NCI-H69 (cell line): ENCODE results near the gene TBATA.

Source experiments
- DNase-seq: peaks from one replicate; lab custom pipeline; 2025; lab: John Stamatoyannopoulos, UW

Gene TBATA

DNA sequence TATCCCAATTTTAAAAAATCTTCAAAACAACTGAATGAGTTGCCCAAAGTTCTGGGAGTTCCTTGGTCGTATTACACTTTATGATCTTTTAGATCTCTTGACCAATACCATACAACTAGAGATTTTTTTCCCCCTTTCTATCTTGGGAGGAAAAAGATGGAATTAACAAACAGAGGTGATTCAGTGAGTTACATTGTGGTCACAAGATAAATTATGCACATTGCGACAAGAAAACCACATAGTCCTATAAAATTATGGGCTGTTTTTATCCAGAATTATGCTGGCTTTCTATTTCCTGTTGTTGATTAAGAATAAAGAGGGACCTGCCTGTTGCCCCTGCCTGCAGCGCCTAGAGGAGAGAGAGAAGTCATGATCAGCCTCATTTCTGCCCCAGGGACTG is 22.4 kb upstream of the TBATA start:
- no peak for DNase-seq

GRCh38 chr10:70806841-70807240 is 21.7 kb upstream of the TBATA start:
- DNase-seq: no peak

- DNase-seq: no peak
Observed at GRCh38 chr10:70805619-70806215, 20.5 kb upstream of the TBATA start.

DNA sequence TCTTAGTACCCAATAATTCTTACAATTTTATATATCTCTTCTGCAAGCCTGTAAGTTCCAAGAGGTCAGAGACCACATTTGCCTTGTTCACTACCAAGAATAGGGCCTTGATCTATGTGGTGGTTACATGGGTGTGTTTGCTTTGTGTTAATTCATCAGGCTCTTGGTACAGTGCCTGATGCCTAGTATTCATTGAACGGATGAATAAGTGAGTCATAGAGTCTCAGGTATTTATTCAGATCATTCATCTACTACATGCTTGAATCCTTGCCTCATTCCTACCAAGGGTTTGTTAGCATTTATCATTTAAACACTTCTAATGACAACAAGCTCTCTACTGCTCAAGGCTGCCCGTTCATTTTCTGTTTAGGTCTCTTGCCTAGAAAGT is 19.2 kb upstream of the TBATA start:
- peak; percentile 25 for DNase-seq

- DNase-seq: peak; percentile 91
Observed at GRCh38 chr10:70803775-70804420, 18.7 kb upstream of the TBATA start.

- DNase-seq: no peak
Observed at GRCh38 chr10:70801854-70802253, 16.7 kb upstream of the TBATA start.

GRCh38 chr10:70799124-70799523 is 13.9 kb upstream of the TBATA start:
- no peak for DNase-seq

DNA sequence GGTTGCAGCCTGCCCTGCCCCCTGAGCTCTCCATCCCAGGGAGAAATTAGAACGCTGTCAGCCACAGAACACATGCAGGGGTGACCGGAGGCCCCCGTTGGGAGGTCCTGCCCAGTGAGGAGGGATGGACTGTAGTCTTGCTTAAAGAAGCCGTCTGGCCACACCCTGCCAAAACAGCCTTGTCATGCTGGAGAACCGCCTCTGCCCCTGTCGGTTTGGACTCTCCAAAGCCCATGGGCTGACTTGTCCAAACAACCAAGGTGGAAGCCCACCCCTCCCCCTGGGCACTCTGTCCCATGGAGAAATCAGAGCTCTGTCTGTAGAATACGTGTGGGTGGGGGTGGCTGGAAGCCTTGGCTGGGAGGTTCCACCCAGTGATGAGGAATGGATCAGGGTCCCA is 12.7 kb upstream of the TBATA start:
- no peak for DNase-seq

DNA sequence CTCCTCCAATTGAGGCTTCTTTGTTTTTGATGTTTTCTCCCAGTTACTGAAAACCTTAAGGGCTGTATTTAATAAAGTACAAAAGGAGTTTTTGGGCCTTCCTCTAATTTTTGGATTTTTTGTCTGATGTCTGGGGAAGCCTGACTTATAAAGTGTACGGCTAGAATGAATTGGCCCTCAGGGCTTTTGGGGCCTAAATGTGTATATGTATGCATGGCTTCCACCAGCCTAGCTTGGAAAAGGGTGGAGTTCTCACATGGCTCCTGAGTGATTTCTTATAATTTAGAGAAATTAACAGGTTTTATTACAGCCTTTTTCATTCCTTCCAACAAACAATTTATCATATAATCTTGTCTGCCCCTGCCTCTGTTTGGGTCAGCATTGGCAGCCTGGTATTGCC is 10.4 kb upstream of the TBATA start:
- no peak for DNase-seq

- no peak for DNase-seq
Observed at GRCh38 chr10:70791386-70792039, 6.3 kb upstream of the TBATA start.

GRCh38 chr10:70786799-70787415 is 1.7 kb upstream of the TBATA start:
- no peak for DNase-seq

DNA sequence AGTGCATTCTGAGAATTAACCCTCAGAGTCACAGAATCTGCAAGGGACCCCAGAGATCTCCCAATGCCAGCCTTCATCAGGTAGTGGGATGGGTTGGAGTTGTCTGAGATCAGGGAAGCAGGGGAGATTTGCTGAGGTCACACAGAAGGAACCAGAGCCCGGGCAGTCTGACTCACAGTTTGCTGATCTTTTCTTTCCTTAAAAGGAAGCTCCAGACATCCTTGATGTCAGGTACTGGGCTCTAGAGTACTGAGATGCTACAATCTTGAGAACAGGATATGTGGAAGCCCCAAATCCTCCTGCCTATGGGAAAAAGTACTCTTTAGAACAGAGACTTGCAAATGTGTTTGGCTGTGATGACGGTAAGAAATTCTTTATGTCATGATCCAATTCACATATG is 706 bp downstream of the TBATA start:
- DNase-seq: no peak

- DNase-seq: no peak
Observed at GRCh38 chr10:70784016-70784415, 1.2 kb downstream of the TBATA start.

DNA sequence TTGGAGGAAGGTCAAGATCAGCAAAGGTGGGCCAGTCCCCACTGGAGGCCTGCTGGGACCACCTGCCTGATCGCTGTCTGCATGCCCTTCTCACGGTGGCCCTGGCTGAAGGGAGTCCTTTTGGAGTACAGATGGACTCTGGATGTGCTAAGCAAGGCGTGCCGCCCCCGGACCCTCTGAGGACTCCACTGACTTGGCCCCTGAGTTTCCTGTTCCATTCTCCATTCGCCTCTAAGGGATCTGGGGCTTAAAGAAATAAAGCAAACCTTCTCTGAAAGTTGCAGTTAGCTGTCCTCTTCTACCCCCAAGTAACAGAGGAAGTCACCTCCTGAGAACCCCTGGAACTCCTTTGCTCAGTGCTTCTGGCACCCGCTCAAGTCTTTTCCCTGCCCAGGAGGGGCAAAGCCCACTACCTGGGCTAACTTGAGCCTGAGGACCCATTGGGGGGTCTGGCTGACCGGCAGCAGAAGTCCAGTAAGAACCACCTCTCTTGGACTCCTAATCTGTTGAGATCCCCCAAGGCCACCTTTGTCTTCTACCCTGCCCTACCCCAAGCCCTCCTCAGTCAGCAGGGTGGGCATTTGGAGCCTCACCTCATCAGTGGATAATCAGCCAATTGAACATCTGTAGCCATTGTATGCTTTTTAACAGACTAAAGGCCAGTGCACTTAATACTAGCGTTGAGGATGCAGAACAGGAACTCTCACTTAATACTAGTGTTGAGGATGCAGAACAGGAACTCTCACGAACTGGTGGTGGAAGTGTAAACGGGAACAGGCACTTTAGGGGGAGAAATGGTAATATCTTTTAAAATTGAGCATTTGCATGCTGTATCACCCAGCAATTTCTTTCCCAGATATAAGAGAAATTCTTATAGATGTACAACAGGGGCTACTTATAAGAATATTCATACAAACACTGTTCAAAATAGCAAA is 2.2 kb downstream of the TBATA start:
- DNase-seq: no peak

GRCh38 chr10:70782086-70782745 is 3.0 kb downstream of the TBATA start:
- no peak for DNase-seq

- no peak for DNase-seq
Observed at GRCh38 chr10:70781461-70782051, 3.6 kb downstream of the TBATA start.

DNA sequence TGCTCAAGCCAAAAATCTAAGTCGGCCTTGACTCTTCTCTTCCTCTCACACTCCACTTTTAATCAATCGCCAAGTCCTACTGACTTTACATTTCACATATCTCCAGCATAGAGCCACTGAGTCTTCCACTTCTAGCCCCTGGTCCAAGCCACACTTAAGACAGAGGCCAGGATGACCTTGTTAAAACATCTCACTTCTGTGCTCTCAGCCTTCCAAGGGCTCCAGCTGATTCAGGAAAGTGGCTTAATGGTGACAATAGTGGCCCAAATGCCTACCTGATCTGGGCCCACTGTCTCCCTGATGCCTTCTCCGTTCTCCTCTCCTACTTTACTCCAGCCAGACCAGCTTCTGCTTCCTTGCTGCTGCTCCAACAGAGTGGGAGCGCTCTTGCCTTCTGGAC is 4.4 kb downstream of the TBATA start:
- DNase-seq: no peak

- no peak for DNase-seq
Observed at GRCh38 chr10:70780370-70780760, 4.8 kb downstream of the TBATA start.

GRCh38 chr10:70779511-70780369 is 5.4 kb downstream of the TBATA start:
- DNase-seq: no peak

GRCh38 chr10:70779088-70779487 is 6.1 kb downstream of the TBATA start:
- no peak for DNase-seq
